Transverse colon (tissue), 4 donors: Measurements from ENCODE around the gene MGAT5. TPM values are rescaled to one million over a fixed set of nuclear protein-coding genes. Genes with fewer than 3 reads are reported as not detected.

ENCODE experiments used
- DNase-seq: peaks from one replicate; pipeline ENCODE4 v3.0.0-alpha.2; 2019
- H3K27ac ChIP-seq, 4 donors: fragments of 200-600 bp; sonication (generic); 2 replicates each; pipeline ENCODE4 v1.5.1; 2016 to 2018; ENCODE audit warnings: inconsistent platforms in 4 of 4
- H3K27me3 ChIP-seq: fragments of 200-600 bp; sonication (generic); 2 replicates; pipeline ENCODE4 v1.5.1; 2017; ENCODE audit warnings: inconsistent platforms
- H3K36me3 ChIP-seq, 4 donors: fragments of 200-600 bp; sonication (generic); 2 replicates each; pipeline ENCODE4 v1.5.1; 2017 to 2019; ENCODE audit warnings: inconsistent platforms in 4 of 4
- H3K4me1 ChIP-seq, 4 donors: fragments of 200-600 bp; sonication (generic); 2 replicates each; pipeline ENCODE4 v1.5.1; 2017 to 2020; ENCODE audit warnings: inconsistent platforms in 4 of 4
- H3K4me3 ChIP-seq, 4 donors: fragments of 200-600 bp; sonication (generic); 1 replicate in 1 of 4; 2 replicates in 3 of 4; pipeline versions ENCODE4 v1.5.1 to v1.6.1; 2017 to 2019; ENCODE audit warnings: inconsistent platforms in 4 of 4
- H3K9me3 ChIP-seq, 2 donors: fragments of 200-600 bp; sonication (generic); 2 replicates each; pipeline ENCODE4 v1.5.1; 2017 to 2019; ENCODE audit warnings: inconsistent platforms in 2 of 2
- EP300 ChIP-seq: sonication (generic); formaldehyde crosslinking; IDR thresholded peaks from one replicate; pipeline ENCODE4 v1.6.1; 2017; ENCODE audit warnings: antibody characterized with exemption, low read depth
- POLR2A ChIP-seq: fragments of 450-650 bp; IDR thresholded peaks from one replicate; pipeline ENCODE4 v1.6.1; 2016; ENCODE audit warnings: antibody characterized with exemption, mild to moderate bottlenecking, moderate library complexity
- POLR2AphosphoS5 ChIP-seq, 3 donors: sonication (generic); formaldehyde crosslinking; IDR thresholded peaks; one replicate each; pipeline ENCODE4 v1.6.1; 2016; ENCODE audit warnings: antibody characterized with exemption in 3 of 3
- WGBS, 2 donors: methylation state at CpG; one replicate each; pipeline ENCODE4 v1.1.5; 2018; ENCODE audit warnings: low coverage in 1 of 2; 5-methylcytosine and 5-hydroxymethylcytosine counted together
- in situ Hi-C, 4 donors: fragments of 200-750 bp; cut with MboI; loops; one replicate each; pipeline versions ENCODE4 v1.15.0 to v1.15.1; 2017; ENCODE audit warnings: low sequenced_read_pairs in 3 of 4, low pct_ligation_motif_present in 1 of 4, low pct_unique_long_range_greater_than_20kb in 1 of 4
- intact Hi-C: fragments of 100-400 bp; cut with DNase I; formaldehyde crosslinking; loops from one replicate; pipeline ENCODE4 v1.15.1; 2023; ENCODE audit warnings: low total_unique reads
- total RNA-seq, 4 donors: library from RNA; depleted of rRNA; stranded (reverse); fragments of >200 nt; gene quantifications; one replicate each; pipeline ENCODE4 v1.1.0, GENCODE V29; 2016
- TF ChIP-seq, protein P1 (sequence below), 5 experiments: fragments of 200-600 bp in 3 of 5; fragments of 450-650 bp in 2 of 5; sonication (generic) in 3 of 5; IDR thresholded peaks; 1 replicate in 2 of 5; 2 replicates in 3 of 5; pipeline ENCODE4 v1.5.1; 2016 to 2017; ENCODE audit warnings: antibody characterized with exemption in 5 of 5, inconsistent platforms in 3 of 5, mild to moderate bottlenecking in 2 of 5, moderate library complexity in 1 of 5

Gene MGAT5
- total RNA-seq, 4 donors from 2014 or later, result 23.6 to 67.6 (median 55.2) TPM

DNA sequence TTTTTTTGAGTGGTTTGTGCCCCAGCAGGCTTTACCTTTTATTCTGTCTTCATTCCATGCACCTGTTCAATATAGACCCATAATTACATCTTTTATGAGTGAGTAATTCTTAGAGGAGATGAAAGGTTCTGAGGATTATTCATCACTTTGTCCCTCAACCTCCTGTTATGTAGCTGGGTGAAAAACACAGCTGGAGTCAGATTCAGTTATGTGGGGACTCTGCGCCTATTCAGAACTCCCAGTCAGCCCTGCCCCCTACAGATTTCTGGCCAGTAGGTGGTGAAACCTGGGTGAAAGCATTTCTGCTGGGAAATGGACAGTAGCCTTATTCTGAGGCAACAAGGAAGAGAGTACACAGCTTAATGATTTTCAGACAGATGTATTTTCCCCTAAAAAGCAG is 107.8 kb downstream of the MGAT5 start:
- Histone ChIP-seq H3K9me3 (no peaks in the 10 kb centered on the region), H3K4me3 (no peak overlapping the region), H3K4me1 (peaks cover 0 to 29% (median 12%) of the 10 kb centered on the region in 4 donors), H3K36me3 (no peaks in the 10 kb centered on the region), H3K27ac (no peak overlapping the region), H3K27me3 (no peaks in the 10 kb centered on the region)
- in situ Hi-C loops, result no loop called here
- DNase-seq, result no peak
- TF ChIP-seq POLR2AphosphoS5 (IDR thresholded peaks at IDR 0.05) (no peak), POLR2A (no peak), EP300 (no peak)
- TF ChIP-seq, protein P1, sequence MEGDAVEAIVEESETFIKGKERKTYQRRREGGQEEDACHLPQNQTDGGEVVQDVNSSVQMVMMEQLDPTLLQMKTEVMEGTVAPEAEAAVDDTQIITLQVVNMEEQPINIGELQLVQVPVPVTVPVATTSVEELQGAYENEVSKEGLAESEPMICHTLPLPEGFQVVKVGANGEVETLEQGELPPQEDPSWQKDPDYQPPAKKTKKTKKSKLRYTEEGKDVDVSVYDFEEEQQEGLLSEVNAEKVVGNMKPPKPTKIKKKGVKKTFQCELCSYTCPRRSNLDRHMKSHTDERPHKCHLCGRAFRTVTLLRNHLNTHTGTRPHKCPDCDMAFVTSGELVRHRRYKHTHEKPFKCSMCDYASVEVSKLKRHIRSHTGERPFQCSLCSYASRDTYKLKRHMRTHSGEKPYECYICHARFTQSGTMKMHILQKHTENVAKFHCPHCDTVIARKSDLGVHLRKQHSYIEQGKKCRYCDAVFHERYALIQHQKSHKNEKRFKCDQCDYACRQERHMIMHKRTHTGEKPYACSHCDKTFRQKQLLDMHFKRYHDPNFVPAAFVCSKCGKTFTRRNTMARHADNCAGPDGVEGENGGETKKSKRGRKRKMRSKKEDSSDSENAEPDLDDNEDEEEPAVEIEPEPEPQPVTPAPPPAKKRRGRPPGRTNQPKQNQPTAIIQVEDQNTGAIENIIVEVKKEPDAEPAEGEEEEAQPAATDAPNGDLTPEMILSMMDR (IDR thresholded peaks at IDR 0.05), result no peak
- 60 to 63% methylated on average over 1 of the region's 1 CpG for WGBS, 2 donors
- intact Hi-C loops, result no loop called here

DNA sequence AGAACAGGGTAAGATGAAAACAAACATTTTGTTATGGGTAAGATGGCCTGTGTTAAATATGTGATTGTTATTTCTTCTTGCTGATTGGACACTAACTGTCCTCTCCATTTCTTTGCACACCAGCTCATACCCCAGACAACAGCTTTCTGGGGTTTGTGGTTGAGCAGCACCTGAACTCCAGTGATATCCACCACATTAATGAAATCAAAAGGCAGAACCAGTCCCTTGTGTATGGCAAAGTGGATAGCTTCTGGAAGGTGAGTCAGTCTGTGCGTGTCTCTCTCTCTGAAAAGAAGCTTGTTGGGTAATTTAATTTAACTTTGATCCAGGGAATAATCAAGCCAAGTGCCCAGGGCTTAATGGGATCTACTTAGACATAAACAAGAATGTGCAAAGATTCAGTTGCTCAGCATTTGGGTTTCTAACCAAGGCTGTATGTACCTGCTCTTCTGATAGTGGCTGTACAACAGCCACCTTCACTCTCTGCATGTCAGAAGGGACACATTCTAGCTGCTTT is 108.3 kb downstream of the MGAT5 start:
- Histone ChIP-seq H3K9me3 (no peaks in the 10 kb centered on the region), H3K36me3 (no peaks in the 10 kb centered on the region), H3K27ac (no peak overlapping the region), H3K4me1 (peaks cover 0 to 29% (median 12%) of the 10 kb centered on the region in 4 donors), H3K4me3 (no peak overlapping the region), H3K27me3 (no peaks in the 10 kb centered on the region)
- TF ChIP-seq, protein P1 (IDR thresholded peaks at IDR 0.05), result no peak
- TF ChIP-seq POLR2A, result no peak
- TF ChIP-seq EP300, result no peak
- no peak for TF ChIP-seq POLR2AphosphoS5 (IDR thresholded peaks at IDR 0.05)
- in situ Hi-C loops, result no loop called here
- intact Hi-C loops, result no loop called here
- WGBS, 2 donors, result 65% methylated on average over 1 of the region's 1 CpG; no CpG with 5 or more reads in 1 of the 2 donors
- DNase-seq, result no peak

DNA sequence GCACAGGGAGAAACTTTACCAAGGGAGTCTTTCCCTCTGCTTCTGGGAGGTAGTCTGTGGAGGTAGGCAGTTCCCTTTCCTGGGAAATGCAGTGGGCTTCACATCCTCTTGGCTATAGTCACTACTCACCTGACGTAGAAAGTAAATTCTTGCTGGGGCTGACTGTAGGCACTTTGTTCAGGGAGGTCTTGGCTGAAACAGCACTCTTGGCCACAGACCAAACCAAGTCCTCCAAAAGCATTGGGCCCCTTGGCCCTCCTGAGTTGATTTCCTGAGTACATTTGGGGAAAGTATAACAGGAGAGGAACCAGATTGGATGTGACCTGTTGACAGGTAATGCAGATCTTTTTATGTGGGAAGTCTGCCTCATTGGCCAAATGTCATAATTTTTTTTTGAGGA is 108.9 kb downstream of the MGAT5 start:
- Histone ChIP-seq H3K36me3 (no peaks in the 10 kb centered on the region), H3K27ac (no peak overlapping the region), H3K4me1 (peaks cover 0 to 29% (median 12%) of the 10 kb centered on the region in 4 donors), H3K27me3 (no peaks in the 10 kb centered on the region), H3K9me3 (no peaks in the 10 kb centered on the region), H3K4me3 (no peak overlapping the region)
- TF ChIP-seq, protein P1 (IDR thresholded peaks at IDR 0.05), result no peak
- no peak for TF ChIP-seq POLR2A
- TF ChIP-seq POLR2AphosphoS5 (IDR thresholded peaks at IDR 0.05), result no peak
- TF ChIP-seq EP300, result no peak
- 79% methylated on average over 1 of the region's 1 CpG; no CpG with 5 or more reads in 1 of the 2 donors for WGBS, 2 donors
- in situ Hi-C loops (no loop called here), intact Hi-C loops (no loop called here)
- DNase-seq, result no peak

DNA sequence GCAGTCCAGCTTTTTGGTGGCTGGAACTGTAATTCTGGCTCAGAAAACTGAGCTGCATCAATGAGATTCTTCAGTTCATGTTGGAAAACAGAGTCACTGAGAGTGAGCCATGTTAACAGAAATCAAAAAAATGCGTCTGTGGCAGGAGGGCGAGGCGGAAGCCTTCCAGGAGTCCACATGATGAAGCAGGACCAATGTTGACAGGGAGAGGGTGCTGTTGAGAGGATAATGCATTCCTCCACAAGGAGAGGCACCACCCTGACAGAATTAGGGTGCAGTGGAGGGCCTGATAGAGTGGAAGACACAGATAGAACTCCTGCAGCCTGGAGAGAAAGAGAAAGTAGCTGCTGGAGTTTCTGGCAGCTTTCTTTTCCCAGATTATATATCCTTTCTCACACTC is 111.5 kb downstream of the MGAT5 start:
- 73 to 92% methylated on average over 3 of the region's 3 CpGs for WGBS, 2 donors
- Histone ChIP-seq H3K4me1 (peaks cover 0 to 26% (median 15%) of the 10 kb centered on the region in 4 donors), H3K27me3 (no peaks in the 10 kb centered on the region), H3K9me3 (no peaks in the 10 kb centered on the region), H3K4me3 (no peak overlapping the region), H3K36me3 (no peaks in the 10 kb centered on the region), H3K27ac (no peak overlapping the region)
- TF ChIP-seq EP300 (no peak), POLR2AphosphoS5 (IDR thresholded peaks at IDR 0.05) (no peak), POLR2A (no peak)
- TF ChIP-seq, protein P1 (IDR thresholded peaks at IDR 0.05), result no peak
- DNase-seq, result no peak
- in situ Hi-C loops (no loop called here), intact Hi-C loops (no loop called here)
